HT-29 (cell line): ENCODE data around the gene TNNT2. TPM values are rescaled to one million over a fixed set of nuclear protein-coding genes. Genes with fewer than 3 reads are reported as not detected.

Source experiments
- DNase-seq: peaks from one replicate; pipeline ENCODE4 v3.0.0-alpha.2; 2015; ENCODE audit warnings: low spot score
- total RNA-seq: library from RNA; depleted of rRNA; stranded (reverse); fragments of >200 nt; shearing (Covaris generic); gene quantifications from 2 replicates; pipeline ENCODE4 v1.2.3, GENCODE V29; 2014

The TNNT2 gene
- total RNA-seq, 1 experiment from 2014 or later = 0.46 TPM

DNA sequence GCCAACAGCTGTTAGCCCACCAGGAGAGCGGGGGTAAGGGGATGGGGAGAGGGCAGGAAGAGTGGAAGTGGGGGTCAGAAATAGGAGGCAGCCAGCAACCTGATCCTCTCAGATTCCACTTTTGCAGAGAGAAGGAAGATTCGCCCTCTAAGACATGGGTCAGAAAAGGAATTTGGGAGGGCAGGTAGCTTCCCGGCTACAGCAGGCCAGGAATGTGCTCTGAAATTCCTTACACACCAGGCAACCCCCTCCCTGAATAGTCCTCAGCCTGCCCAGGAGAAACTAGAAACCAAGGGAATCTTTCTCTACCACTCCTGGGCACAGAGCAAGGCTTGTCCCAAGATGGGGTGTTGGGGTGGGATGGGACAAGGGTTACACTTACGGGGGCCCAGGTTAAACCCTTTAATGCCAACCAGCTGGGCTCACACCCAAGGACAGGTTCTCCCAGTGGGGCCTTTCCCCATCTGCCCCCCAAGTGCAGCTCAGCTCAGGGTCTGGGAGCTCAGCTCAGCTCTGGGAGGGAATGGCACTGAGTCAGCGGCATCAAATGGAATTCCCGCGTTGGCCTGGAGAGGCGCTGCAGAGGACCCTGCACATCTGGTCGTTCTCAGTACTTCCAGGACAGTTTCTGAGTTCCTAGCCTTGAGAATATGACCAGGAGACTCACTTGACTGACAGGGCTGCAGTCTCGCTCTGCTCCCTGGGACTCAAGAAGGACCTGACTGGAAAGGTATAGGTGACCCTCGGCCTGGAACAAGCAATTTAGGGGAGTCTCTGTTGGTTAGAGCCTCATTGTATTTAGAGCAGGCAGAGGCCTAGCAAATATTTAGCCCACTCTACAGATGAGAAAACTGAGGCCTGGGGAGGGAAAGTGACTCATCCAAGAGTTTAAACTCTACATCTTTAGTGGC lies 761 bp downstream of the TNNT2 start:
- DNase-seq = peak; percentile 75

DNA sequence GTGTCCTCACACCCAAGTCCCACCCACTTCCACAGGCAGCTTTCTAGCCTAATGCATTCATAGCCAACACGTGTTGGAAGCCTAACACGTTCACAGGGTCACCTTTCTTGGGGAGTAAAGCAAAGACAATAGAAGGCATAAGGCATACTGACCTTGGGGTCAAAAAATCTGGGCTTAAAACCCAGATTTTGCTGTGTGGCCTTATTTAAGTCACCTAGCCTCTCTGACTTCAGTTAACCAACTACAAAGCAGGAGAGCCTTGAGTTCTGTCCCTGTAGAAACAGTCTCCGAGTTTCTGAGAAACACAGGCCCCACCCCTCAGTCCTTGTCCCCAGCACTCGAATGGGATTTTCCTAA lies 1.4 kb downstream of the TNNT2 start:
- DNase-seq = no peak

DNA sequence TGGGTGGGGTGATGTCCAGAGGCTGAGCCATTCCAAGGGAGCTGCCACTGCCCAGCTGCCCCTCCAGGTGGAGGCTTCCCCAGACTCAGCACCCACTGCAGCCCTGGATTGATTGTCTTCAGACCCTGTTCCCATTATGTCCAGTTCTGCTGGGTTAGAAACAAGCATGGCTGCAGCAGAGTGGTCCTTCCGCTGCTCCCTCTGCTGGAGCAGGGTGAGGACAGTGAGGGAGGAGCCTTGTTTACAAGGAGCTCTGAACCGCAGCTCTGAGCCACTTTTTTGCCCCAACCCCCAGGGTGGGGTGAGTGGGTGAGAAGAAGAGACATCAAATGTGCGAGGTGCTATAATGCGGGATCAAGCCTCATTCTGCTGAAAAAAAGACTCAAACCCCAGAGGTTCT lies 2.3 kb downstream of the TNNT2 start:
- DNase-seq = no peak

DNA sequence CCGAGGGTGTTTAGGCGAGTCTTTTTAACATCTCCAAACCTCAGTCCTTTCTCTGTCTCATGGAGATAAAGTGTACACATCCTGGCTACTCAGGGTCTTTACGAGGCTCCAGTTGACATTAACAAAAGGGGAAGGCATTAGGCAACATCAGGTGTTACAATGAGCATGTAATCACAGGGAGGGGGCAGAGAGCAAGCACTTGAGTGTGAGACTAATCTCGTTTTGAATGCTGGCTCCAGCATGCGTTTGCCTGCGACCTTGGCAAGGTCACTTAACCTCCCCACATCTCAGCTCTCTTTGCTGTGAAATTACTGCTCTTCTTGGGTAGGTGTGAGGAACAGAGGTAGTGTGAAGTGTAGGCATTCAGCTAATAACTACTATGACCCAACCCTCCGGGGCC lies 3.1 kb downstream of the TNNT2 start:
- no peak for DNase-seq

DNA sequence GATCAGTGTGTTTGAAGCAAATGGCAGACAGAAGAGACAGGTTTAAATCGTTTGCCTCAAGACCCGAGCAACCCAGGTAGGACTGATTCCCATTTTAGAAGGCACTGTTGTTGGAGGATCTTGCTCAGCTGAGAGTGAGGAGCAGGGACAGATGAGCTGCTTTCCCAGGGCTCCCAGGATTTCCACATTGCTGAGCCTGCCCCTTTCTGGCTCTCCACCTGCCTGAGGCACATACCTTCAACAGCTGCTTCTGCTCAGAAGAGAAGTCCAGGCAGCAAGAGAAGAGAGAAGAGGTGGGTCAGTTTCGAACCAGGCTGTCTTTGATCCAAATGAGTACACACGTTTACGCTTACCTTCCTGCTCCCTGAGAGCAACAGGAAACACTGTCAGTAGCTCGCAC lies 5.7 kb downstream of the TNNT2 start:
- no peak for DNase-seq

DNA sequence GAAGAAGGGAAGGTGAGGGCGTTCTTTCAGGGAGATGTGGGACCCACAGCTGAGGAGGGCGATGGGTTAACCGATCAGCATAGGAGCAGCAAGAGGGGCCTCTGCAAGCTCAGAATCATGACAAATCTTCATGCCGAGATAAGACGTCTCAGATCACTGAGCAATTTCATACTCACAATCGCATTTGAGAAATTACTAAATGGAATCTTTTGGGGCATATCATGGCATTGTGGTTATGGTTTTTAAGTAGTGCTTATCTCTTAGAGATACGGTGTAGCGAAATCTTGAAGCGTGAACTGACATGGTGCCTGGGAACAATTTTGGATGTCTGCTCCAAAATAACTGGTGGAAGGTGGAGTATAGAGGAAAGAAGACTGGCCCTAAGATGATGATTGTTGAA lies 6.2 kb downstream of the TNNT2 start:
- DNase-seq = no peak

DNA sequence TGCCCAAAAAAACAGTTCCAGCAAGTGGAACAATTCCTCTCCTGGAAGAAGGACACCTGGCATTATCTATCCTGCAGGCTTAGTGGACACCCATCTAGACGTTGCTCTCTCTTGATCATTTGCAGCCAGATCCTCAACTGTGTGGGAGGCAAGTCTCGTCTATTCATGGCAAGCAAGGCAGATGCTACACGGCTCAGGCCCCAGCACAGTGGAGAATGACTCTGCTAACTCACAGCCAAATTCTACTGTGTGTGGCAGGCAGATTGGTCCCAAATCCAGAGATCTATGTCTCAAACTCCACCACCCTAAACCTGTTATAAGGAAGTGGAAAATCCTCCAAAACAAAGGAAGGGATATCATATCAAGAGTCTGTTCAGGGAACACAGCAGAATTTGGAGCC lies 7.0 kb downstream of the TNNT2 start:
- no peak for DNase-seq

DNA sequence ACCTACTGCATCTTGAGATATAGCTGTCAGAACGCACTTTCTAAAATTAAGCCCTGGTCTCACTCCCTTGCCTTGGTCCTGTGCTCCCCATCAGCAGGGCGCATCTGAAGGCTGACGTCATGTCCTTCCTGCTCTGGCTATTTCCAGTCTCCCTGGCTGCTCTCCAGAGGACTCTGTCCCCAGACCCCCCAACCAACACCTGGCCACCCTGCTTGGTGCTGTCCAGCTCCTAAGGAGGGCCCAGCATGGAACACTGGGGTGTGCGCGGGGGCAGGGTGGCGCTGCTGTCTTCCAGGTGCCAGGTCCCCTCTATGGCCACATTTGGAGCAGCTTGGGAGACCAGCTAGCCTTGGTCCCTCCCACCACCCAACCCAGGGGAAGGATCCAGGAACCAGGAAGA lies 8.3 kb downstream of the TNNT2 start:
- DNase-seq = no peak

DNA sequence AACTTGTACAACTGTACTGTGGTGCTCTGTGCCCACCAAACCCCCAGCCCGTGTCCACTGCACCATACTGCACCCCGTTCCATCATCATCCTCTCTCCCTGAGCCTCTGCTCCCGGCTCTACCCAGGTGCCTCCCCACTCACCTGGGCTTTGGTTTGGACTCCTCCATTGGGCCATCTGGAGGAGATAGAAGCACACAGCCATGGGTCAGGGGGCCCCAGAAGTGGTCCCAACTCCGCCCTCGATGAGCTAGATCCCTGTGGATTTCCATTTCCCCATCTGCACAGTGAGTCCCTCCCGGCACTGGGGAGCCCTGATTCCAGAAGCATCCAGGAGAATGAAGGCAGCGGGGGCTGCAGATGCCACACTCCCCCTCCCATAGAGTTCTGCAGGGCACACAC lies 10.8 kb downstream of the TNNT2 start:
- no peak for DNase-seq

DNA sequence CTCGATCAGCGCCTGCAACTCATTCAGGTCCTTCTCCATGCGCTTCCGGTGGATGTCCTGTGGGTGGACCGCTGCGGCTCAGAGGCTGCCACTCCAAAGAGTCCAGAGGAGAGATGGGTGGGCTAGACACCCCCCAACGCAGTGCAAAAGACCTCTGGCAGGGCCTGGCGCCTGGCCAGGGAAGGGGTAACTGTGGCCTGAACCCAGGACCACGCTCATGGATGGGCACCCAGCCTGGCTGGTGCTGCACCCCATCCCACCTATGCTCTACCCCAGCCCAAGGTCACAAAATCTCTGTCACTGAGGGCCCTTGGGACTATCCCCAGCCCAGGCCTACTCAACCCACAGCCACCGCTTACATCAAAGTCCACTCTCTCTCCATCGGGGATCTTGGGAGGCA lies 12.2 kb downstream of the TNNT2 start:
- DNase-seq = no peak

DNA sequence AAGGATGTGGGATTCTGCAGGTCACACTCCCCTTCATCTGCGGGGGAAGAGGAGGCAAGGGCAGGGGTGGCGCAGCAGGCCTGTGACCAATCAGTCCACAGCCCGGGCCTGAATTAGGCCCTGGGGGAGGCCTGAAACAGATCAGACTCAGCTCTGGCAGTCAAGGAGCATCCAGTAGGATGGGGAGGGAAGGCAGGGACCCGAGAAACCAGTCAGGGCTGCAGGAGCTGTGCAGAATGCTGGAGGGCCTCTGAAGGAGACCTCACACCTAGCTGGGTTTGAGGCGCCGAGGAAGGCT lies 12.7 kb downstream of the TNNT2 start:
- no peak for DNase-seq

DNA sequence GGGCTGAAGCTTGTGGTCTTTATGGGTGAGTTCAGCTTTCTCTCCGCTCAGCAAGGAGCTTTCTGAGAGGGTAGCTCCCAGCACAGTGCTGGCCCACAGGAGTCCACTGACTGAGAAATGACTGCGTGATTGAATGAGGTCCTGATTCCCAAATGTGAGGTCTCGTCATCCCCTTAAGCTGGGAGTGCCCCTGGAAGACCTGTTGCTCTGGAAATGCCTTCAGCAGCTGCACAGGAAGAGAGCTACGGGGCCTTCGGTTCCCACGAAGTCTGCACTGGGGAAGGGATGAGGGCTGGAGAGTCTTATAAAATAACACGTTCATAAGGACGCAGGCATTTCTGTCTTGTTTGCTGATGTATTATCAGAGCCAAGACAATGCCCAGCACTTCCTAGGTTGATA lies 14.0 kb downstream of the TNNT2 start:
- DNase-seq = no peak

DNA sequence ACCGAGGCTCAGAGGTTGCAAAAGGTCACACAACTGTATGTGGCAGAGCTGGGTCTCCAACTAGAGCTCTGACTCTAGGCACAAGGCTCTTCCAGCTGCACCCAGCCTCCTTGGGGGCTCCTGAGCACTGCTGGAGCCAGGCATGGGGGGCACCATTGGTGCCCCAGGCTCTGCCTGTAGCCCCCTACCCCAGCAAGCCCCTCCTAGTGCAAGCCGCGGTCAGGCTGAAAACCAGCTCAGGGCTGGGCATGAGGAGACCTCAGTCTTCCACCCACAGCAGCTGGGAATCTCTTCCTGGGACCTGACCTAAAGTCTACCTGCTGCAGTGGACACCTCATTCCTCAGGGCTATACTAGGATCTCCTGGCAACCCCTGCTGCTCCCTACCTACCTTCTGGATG lies 14.6 kb downstream of the TNNT2 start:
- DNase-seq = no peak

DNA sequence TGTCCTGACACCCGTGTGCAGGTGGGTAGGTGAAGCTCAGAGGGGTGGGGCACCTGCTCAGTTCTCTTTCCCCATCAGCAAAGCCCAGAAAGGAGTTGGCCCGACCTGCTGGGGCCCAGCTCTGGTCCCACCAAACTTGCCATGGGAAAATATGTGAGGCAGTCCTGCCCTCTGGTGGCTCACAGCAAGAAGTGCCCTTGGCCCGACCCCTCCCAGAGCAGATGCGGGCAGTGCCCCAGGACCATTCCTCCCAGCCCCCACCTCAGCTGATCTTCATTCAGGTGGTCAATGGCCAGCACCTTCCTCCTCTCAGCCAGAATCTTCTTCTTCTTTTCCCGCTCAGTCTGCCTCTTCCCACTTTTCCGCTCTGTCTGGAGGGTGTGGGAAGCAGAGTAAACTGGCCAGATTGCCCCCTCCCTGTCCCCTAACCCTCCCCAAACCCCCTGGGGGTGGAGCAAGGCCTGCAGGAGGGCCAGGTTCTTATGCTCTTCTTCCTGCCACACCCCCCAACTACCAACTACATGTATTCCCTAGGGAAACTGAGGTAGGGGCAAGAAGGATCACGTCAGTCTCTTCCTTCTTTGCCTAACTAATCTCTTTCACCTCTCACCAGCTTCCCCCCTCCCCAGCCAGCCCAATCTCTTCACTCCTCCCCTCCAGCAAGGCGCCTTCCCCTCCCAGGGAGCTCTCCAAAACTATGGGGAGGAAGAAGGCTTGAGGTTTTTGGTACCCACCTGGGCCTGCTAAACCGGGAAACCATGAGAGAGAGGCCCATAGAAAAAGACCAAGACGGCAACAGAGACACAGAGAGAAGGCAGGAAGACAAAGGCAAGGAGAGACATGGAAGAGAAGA lies 15.6 kb downstream of the TNNT2 start:
- peak; percentile 54 for DNase-seq

DNA sequence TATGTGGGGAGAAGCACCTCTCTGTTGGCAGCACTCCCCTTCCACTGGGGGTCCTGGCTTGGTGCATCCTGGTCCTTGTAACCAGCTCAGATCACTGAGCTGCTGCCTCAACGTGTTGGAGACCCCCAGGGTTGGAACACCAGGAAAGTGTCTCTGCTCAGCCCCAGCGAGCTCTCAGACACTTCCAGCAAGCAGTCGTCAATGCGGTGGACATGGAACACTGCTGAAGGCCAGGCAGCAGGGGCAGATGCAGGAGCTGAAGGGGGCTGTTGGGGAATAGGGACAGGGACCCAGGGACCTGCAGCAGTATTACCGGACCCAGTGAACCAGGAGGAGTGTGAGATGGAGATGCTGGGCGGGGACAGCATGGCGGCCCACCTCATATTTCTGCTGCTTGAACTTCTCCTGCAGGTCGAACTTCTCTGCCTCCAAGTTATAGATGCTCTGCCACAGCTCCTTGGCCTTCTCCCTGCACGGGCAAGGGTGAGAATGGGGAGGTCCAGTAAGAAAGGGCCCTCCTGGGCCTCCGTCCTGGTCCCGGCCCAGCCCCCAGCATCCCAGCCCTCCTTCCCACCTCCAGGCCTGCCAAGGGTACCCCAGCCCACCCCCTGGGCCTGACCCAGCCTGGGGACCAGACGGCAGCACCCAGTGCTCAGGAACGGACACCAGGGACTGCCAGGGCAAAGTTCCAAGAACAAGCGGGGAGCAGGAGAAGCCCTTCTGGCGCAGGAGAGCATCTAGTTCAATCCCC lies 16.4 kb downstream of the TNNT2 start:
- no peak for DNase-seq

DNA sequence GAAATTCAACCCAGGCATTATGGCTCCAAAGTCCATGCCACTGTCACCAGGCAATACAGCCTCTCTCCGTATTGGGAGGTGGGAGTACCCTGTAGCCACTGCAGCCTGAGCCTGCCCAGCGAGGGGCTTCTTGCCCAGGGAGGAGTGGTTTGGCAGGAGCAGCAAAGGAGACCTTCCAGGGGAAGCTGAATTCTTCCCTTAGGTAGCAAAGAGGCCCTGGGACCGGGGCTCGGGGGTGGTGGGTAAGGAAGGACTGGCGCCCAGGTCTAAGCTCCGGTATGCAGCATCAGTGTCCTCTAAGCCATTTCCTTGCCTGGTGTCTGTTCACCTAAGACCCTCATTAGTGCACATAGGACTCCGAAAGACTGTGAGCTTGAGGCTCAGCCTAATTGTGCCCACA lies 17.0 kb downstream of the TNNT2 start:
- DNase-seq = no peak

DNA sequence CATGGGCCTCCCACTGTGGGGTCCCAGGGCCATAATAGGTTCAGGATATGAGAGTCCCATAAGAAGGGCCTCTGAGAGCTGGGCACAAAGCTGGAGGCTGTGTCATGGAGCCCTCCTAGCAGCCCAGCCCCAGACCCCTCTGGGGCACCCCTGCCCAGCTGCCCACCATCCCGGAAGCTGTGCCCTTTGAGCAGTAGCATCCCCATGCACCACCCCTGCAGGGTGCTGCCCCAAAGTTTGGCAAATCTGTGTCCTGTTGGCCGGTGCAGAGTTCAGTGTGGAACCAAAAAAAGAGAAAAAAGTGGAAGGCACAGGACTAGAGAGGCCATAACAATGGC lies 17.6 kb downstream of the TNNT2 start:
- no peak for DNase-seq

DNA sequence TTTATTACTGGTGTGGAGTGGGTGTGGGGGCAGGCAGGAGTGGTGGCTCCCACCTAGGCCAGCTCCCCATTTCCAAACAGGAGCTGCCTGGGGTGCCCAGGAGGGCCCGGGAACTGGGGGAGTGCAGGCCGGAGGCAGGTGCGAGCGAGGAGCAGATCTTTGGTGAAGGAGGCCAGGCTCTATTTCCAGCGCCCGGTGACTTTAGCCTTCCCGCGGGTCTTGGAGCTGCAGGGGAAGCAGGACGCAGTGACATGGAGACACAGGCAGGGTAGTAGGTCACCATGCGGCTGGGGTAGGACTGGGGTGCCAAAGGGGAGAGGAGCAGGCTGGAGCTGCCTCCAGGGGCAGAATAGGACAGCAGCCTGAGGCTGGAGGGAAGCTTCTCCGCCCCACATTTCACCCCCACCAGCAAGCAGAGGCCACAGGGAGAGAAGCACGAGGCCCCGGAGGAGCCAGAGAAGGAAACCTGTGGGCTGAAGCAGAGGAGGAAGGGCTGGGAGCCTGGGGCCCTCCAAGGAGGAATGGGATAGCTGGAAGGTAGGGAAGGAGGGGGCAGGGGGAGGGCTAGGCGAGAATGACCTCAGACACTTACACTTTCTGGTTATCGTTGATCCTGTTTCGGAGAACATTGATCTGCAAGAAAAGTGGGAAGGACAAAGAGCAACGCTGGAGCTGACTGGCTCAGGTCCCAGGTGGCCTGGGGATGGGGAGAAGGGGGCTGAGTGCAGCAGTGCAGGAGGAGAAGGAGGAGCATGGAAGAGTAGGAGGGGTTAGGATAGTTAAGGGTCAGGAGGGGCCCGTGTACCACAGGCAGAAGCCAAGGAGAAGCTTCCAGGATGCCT lies 18.2 kb downstream of the TNNT2 start:
- DNase-seq = no peak

DNA sequence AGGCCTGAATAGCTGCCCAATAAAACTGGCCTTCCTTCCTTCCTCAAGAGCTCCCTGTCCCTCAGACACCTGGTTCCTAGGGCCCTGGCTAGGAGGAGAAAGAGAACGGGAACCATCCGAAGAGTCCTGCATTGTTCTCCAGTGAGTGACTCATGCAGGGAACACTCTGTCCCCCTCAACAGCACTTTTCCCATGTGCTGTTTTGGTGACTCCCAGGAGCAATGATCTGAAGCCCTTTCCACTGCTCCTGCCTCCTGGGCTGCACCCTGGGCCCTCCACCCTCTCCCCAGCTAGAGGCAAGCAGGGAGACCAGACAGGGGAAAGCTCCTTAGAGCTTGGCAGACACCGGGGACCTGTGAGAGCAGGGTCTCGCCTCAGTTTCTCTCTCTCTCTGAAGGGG lies 18.9 kb downstream of the TNNT2 start:
- no peak for DNase-seq

DNA sequence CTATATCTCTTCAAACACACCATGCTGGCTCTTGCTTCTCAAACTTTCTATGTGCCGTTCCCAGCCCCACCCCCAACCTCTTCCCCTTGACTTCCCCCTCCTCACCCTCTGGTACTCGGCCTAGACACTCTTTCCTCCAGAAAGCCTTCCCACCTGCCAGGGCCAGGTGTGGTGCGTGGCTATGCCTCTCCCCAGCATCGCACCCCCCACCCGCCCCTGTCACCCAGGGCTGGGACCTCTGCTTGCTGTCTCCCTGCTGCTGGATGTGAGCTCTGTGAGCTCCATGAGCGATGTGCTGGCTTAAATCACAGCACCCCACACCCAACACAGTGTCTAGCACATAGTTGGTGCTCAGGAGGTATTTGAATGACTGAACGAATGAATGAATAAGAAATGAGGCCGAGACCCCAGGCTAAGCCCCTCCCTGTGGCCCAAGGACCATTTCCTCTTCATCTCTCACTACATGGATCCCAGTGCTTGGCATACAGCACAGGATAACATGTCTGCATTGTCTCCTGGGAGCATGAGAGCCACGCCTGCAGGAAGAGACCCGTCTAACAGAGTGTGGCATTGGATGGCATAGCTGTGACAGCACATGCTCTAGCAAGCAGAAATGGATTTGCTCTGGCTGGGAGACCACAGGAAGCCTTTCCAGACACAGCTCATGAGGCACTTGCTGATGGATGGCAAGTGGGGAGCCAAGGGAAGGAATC lies 19.7 kb downstream of the TNNT2 start:
- DNase-seq = no peak

DNA sequence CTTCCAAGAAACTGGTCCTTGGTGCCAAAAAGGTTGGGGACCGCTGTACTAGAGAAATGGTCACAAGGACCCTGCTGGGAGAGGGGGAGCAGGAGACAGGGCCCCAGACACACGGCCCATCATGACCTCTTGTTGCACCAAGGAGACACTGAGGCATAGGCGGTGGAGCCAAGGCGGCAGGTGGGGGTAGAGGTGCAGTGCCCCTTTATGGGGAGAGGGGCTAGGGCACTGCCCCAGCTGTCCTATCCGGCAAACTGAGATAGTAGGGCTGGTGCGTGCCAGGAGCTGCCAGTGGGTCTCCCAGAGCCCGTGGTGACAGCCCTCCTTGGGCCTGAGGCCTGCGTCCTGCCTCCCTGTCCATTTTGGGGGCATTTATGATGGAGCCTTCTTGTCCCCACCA lies 20.3 kb downstream of the TNNT2 start:
- no peak for DNase-seq
